Thymus (tissue), 11 donors: ENCODE data around the gene NAE1. TPM values are rescaled to one million over a fixed set of nuclear protein-coding genes. Genes with fewer than 3 reads are reported as not detected.

ENCODE experiments used
- DNase-seq, 9 donors: peaks; one replicate each; pipeline ENCODE4 v3.0.0-alpha.2; 2013; ENCODE audit warnings: low spot score in 9 of 9, low read depth in 6 of 9, missing footprints in 1 of 9
- H3K27ac ChIP-seq, 2 donors: one replicate each; pipeline ENCODE4 v1.5.1; 2013; ENCODE audit warnings: control low read depth in 1 of 2, low read depth in 1 of 2, low read length in 1 of 2, mild to moderate bottlenecking in 1 of 2, moderate library complexity in 1 of 2
- H3K27me3 ChIP-seq, 2 donors: one replicate each; pipeline ENCODE4 v1.5.1; 2013; ENCODE audit warnings: low read length in 1 of 2; ENCODE audit not compliant: control insufficient read depth in 2 of 2, insufficient read depth in 1 of 2
- H3K36me3 ChIP-seq, 2 donors: one replicate each; pipeline ENCODE4 v1.5.1; 2013; ENCODE audit warnings: low read length in 1 of 2, mild to moderate bottlenecking in 1 of 2, moderate library complexity in 1 of 2; ENCODE audit not compliant: control insufficient read depth in 2 of 2, insufficient read depth in 2 of 2
- H3K4me1 ChIP-seq, 2 donors: one replicate each; pipeline ENCODE4 v1.5.1; 2013; ENCODE audit warnings: low read length in 2 of 2; ENCODE audit not compliant: control insufficient read depth in 2 of 2, insufficient read depth in 2 of 2
- H3K4me3 ChIP-seq, 2 donors: one replicate each; pipeline ENCODE4 v1.5.1; 2013; ENCODE audit warnings: low read length in 2 of 2, control low read depth in 1 of 2, mild to moderate bottlenecking in 1 of 2
- H3K9me3 ChIP-seq, 2 donors: one replicate each; pipeline ENCODE4 v1.5.1; 2013; ENCODE audit warnings: low read length in 1 of 2, mild to moderate bottlenecking in 1 of 2; ENCODE audit not compliant: control insufficient read depth in 2 of 2, insufficient read depth in 1 of 2
- WGBS: extraction: QIAGEN DNeasy Blood & Tissue Kit; methylation state at CpG from one replicate; pipeline ENCODE4 v1.1.7; 2013; 5-methylcytosine and 5-hydroxymethylcytosine counted together
- polyA plus RNA-seq: library from polyadenylated mRNA; stranded (reverse); fragments of 200-250 nt; gene quantifications from one replicate; pipeline ENCODE4 v1.2.3, GENCODE V29; 2013
- total RNA-seq: library from RNA; stranded (reverse); fragments of 120-200 nt; gene quantifications from one replicate; pipeline ENCODE4 v1.2.4, GENCODE V29; 2013
- donor health status: healthy.

Gene NAE1
- total and polyA plus RNA-seq, 2 donors: 55.3 to 70.4 TPM

GRCh38 chr16:66758086-66758485 is 72.7 kb downstream of the NAE1 start:
- Histone ChIP-seq H3K27ac (no peak overlapping the region), H3K4me3 (no peak overlapping the region), H3K4me1 (no peaks in the 10 kb centered on the region), H3K36me3 (no peaks in the 10 kb centered on the region), H3K9me3 (no peaks in the 10 kb centered on the region), H3K27me3 (peaks cover 0 to 26% of the 10 kb centered on the region in 2 donors)
- DNase-seq: no peak

GRCh38 chr16:66754819-66755218 is 76.0 kb downstream of the NAE1 start:
- H3K27ac ChIP-seq: no peak overlapping the region
- H3K9me3 ChIP-seq: no peaks in the 10 kb centered on the region
- no peak for DNase-seq
- no peak overlapping the region for H3K4me3 ChIP-seq
- peaks cover 6 to 40% of the 10 kb centered on the region in 2 donors for H3K27me3 ChIP-seq
- peaks cover 4 to 10% of the 10 kb centered on the region in 2 donors for H3K4me1 ChIP-seq
- H3K36me3 ChIP-seq: no peaks in the 10 kb centered on the region
- WGBS: 78% methylated on average over 3 of the region's 3 CpGs

- no peak overlapping the region for H3K4me3 ChIP-seq
- peaks cover 1 to 2% of the 10 kb centered on the region in 2 donors for H3K36me3 ChIP-seq
- peaks cover 6 to 40% of the 10 kb centered on the region in 2 donors for H3K27me3 ChIP-seq
- WGBS: 97% methylated on average over 2 of the region's 2 CpGs
- H3K9me3 ChIP-seq: no peaks in the 10 kb centered on the region
- H3K27ac ChIP-seq: no peak overlapping the region
- DNase-seq: no peak
- H3K4me1 ChIP-seq: peaks cover 4 to 11% of the 10 kb centered on the region in 2 donors
Measured at GRCh38 chr16:66754211-66754610, 76.6 kb downstream of the NAE1 start.

GRCh38 chr16:66752958-66753357 is 77.8 kb downstream of the NAE1 start:
- Histone ChIP-seq H3K9me3 (no peaks in the 10 kb centered on the region), H3K4me1 (peaks cover 4 to 11% of the 10 kb centered on the region in 2 donors), H3K4me3 (no peak overlapping the region), H3K36me3 (peaks cover 8 to 14% of the 10 kb centered on the region in 2 donors), H3K27ac (no peak overlapping the region), H3K27me3 (peaks cover 6 to 38% of the 10 kb centered on the region in 2 donors)
- DNase-seq: no peak
- WGBS: 96% methylated on average over 2 of the region's 2 CpGs

Other genes starting within 250 kb of the NAE1 start
- 15.9 TPM for gene CMTM3, start 226.3 kb downstream of the NAE1 start, total RNA-seq
- 55.4 TPM for gene CMTM3, start 226.3 kb downstream of the NAE1 start, polyA plus RNA-seq
- gene CMTM4, start 134.2 kb downstream of the NAE1 start, total RNA-seq: 2.2 TPM
- gene CMTM4, start 134.2 kb downstream of the NAE1 start, polyA plus RNA-seq: 3.4 TPM
- gene DYNC1LI2, start 79.4 kb downstream of the NAE1 start, total RNA-seq: 24.1 TPM
- 44.9 TPM for gene DYNC1LI2, start 79.4 kb downstream of the NAE1 start, polyA plus RNA-seq
- 0.09 TPM for gene TERB1, start 29.4 kb downstream of the NAE1 start, total RNA-seq
- 0.07 TPM for gene TERB1, start 29.4 kb downstream of the NAE1 start, polyA plus RNA-seq
- 0.19 TPM for gene CA7, start 13.4 kb upstream of the NAE1 start, total RNA-seq
- gene CA7, start 13.4 kb upstream of the NAE1 start, polyA plus RNA-seq: 0.80 TPM
- 2.5 TPM for gene PDP2, start 49.5 kb upstream of the NAE1 start, total RNA-seq
- 2.8 TPM for gene PDP2, start 49.5 kb upstream of the NAE1 start, polyA plus RNA-seq
- 0.05 TPM for gene CDH16, start 87.9 kb upstream of the NAE1 start, total RNA-seq
- gene CDH16, start 87.9 kb upstream of the NAE1 start, polyA plus RNA-seq: 0.78 TPM
- gene RRAD, start 94.6 kb upstream of the NAE1 start, total RNA-seq: 0.85 TPM
- 13.3 TPM for gene RRAD, start 94.6 kb upstream of the NAE1 start, polyA plus RNA-seq
- gene CIAO2B, start 103.4 kb upstream of the NAE1 start, total RNA-seq: 118 TPM
- gene CIAO2B, start 103.4 kb upstream of the NAE1 start, polyA plus RNA-seq: 141 TPM
- 15.8 TPM for gene CES2, start 104.5 kb upstream of the NAE1 start, total RNA-seq
- gene CES2, start 104.5 kb upstream of the NAE1 start, polyA plus RNA-seq: 16.7 TPM
- 0.09 TPM for gene CES3, start 130.3 kb upstream of the NAE1 start, total RNA-seq
- gene CES3, start 130.3 kb upstream of the NAE1 start, polyA plus RNA-seq: 0.32 TPM
- 2.1 TPM for gene CES4A, start 157.6 kb upstream of the NAE1 start, total RNA-seq
- gene CES4A, start 157.6 kb upstream of the NAE1 start, polyA plus RNA-seq: 14.6 TPM
- 54.3 TPM for gene CBFB, start 198.2 kb upstream of the NAE1 start, total RNA-seq
- 49.4 TPM for gene CBFB, start 198.2 kb upstream of the NAE1 start, polyA plus RNA-seq